Activated CD4-positive, CD25-positive, alpha-beta regulatory T cell treated with anti-CD3 and anti-CD28 coated beads, Interleukin-2, amount 50 U/mL, for 72 hours (primary cell): ENCODE data around the gene TSSK6.

Experiments used
- DNase-seq: peaks from one replicate; pipeline ENCODE4 v3.0.0; 2021

The TSSK6 gene

GRCh38 chr19:19529783-19530422 lies 14.6 kb upstream of the TSSK6 start:
- no peak for DNase-seq

- no peak for DNase-seq
Measured at GRCh38 chr19:19528721-19529490, 13.6 kb upstream of the TSSK6 start, which contains the start of gene YJEFN3. Gene YJEFN3 (plus strand): TSS chr19:19528911. CDS start chr19:19528933, 22 bp downstream.

- DNase-seq = no peak
Measured at GRCh38 chr19:19527674-19528625, 12.6 kb upstream of the TSSK6 start.

GRCh38 chr19:19527371-19527656 lies 12.0 kb upstream of the TSSK6 start:
- DNase-seq = no peak

GRCh38 chr19:19526581-19527370 lies 11.4 kb upstream of the TSSK6 start:
- no peak for DNase-seq

GRCh38 chr19:19525611-19526380 lies 10.4 kb upstream of the TSSK6 start:
- DNase-seq = no peak

- no peak for DNase-seq
Measured at GRCh38 chr19:19524053-19524452, 8.7 kb upstream of the TSSK6 start.

- no peak for DNase-seq
Measured at GRCh38 chr19:19523177-19523576, 7.8 kb upstream of the TSSK6 start.

GRCh38 chr19:19520989-19521388 lies 5.6 kb upstream of the TSSK6 start:
- DNase-seq = no peak

GRCh38 chr19:19517235-19517619 lies 1.9 kb upstream of the TSSK6 start:
- no peak for DNase-seq

GRCh38 chr19:19515642-19516519 lies 533 bp upstream of the TSSK6 start, which contains the start of gene NDUFA13:
Gene NDUFA13 (plus strand): TSS chr19:19516225. CDS start chr19:19516239, 14 bp downstream.
- DNase-seq = peak; percentile 97

- DNase-seq = no peak
Measured at GRCh38 chr19:19514215-19514657, 1.1 kb downstream of the TSSK6 start.

- no peak for DNase-seq
Measured at GRCh38 chr19:19513682-19514081, 1.7 kb downstream of the TSSK6 start.

- no peak for DNase-seq
Measured at GRCh38 chr19:19510432-19510831, 4.9 kb downstream of the TSSK6 start.

GRCh38 chr19:19508217-19508616 lies 7.1 kb downstream of the TSSK6 start:
- DNase-seq = no peak

GRCh38 chr19:19507354-19507753 lies 8.0 kb downstream of the TSSK6 start:
- no peak for DNase-seq

GRCh38 chr19:19506592-19506991 lies 8.8 kb downstream of the TSSK6 start:
- no peak for DNase-seq

GRCh38 chr19:19505669-19506326 lies 9.6 kb downstream of the TSSK6 start:
- no peak for DNase-seq

GRCh38 chr19:19504754-19505668 lies 10.3 kb downstream of the TSSK6 start:
- DNase-seq = no peak
